ENCODE data around the gene RHD.

GRCh38 chr1:25369241-25369640 is 96.9 kb downstream of the RHD start:
- no peak for TF ChIP-seq CTCF (IDR thresholded peaks at IDR 0.05)
- no peak for TF ChIP-seq EZH2 (IDR thresholded peaks at IDR 0.05; ENCODE audit: borderline replicate concordance, insufficient read depth, low read depth, low read length, poor library complexity, severe bottlenecking)
